ENCODE results near the gene DACH1. TPM values are rescaled to one million over a fixed set of nuclear protein-coding genes. Genes with fewer than 3 reads are reported as not detected.

Gene DACH1
- total RNA-seq, 2 donors from 2014 or later = 0.13 TPM; not detected in 1

- H3K4me3 Mint-ChIP-seq = no peak overlapping the region
- no peak for ATAC-seq
- H3K9me3 ChIP-seq (ENCODE audit: control insufficient read depth, low read length, poor library complexity, severe bottlenecking) = no peaks in the 10 kb centered on the region
Observed at GRCh38 chr13:71831716-71832115, 35.3 kb downstream of the DACH1 start.

GRCh38 chr13:71830736-71831135 is 36.3 kb downstream of the DACH1 start:
- H3K36me3 Mint-ChIP-seq (ENCODE audit: low read depth) = no peaks in the 10 kb centered on the region
- no peaks in the 10 kb centered on the region for H3K27me3 Mint-ChIP-seq
- no peak for ATAC-seq
- no peak overlapping the region for H3K4me3 Mint-ChIP-seq
- no peak overlapping the region for H3K27ac Mint-ChIP-seq
- H3K4me1 Mint-ChIP-seq = no peaks in the 10 kb centered on the region
- DNase-seq = no peak
- no peaks in the 10 kb centered on the region for H3K9me3 ChIP-seq (ENCODE audit: control insufficient read depth, low read length, poor library complexity, severe bottlenecking)

More at GRCh38 chr13:71831716-71832115, 35.3 kb downstream of the DACH1 start:
- Mint-ChIP-seq H3K36me3 (ENCODE audit: low read depth) (no peaks in the 10 kb centered on the region), H3K4me1 (no peaks in the 10 kb centered on the region), H3K27ac (no peak overlapping the region), H3K27me3 (no peaks in the 10 kb centered on the region)
- DNase-seq = no peak

GRCh38 chr13:71830323-71830722 is 36.7 kb downstream of the DACH1 start:
- Mint-ChIP-seq H3K27ac (no peak overlapping the region), H3K4me3 (no peak overlapping the region), H3K4me1 (no peaks in the 10 kb centered on the region), H3K27me3 (no peaks in the 10 kb centered on the region), H3K36me3 (ENCODE audit: low read depth) (no peaks in the 10 kb centered on the region)
- H3K9me3 ChIP-seq (ENCODE audit: control insufficient read depth, low read length, poor library complexity, severe bottlenecking) = no peaks in the 10 kb centered on the region
- ATAC-seq = no peak
- DNase-seq = no peak

- Mint-ChIP-seq H3K27me3 (no peaks in the 10 kb centered on the region), H3K4me3 (no peak overlapping the region), H3K36me3 (ENCODE audit: low read depth) (no peaks in the 10 kb centered on the region), H3K27ac (no peak overlapping the region), H3K4me1 (no peaks in the 10 kb centered on the region)
- DNase-seq (no peak), ATAC-seq (no peak)
- H3K9me3 ChIP-seq (ENCODE audit: control insufficient read depth, low read length, poor library complexity, severe bottlenecking) = no peaks in the 10 kb centered on the region
Observed at GRCh38 chr13:71829547-71829946, 37.5 kb downstream of the DACH1 start.

GRCh38 chr13:71828564-71828963 is 38.4 kb downstream of the DACH1 start:
- H3K9me3 ChIP-seq (ENCODE audit: control insufficient read depth, low read length, poor library complexity, severe bottlenecking) = no peaks in the 10 kb centered on the region
- H3K4me3 Mint-ChIP-seq = no peak overlapping the region

GRCh38 chr13:71828117-71828516 is 38.9 kb downstream of the DACH1 start:
- ATAC-seq = no peak
- no peaks in the 10 kb centered on the region for H3K4me1 Mint-ChIP-seq

More at GRCh38 chr13:71828564-71828963, 38.4 kb downstream of the DACH1 start:
- Mint-ChIP-seq H3K27me3 (no peaks in the 10 kb centered on the region), H3K4me1 (no peaks in the 10 kb centered on the region), H3K36me3 (ENCODE audit: low read depth) (no peaks in the 10 kb centered on the region), H3K27ac (no peak overlapping the region)
- DNase-seq (no peak), ATAC-seq (no peak)

GRCh38 chr13:71827241-71827640 is 39.8 kb downstream of the DACH1 start:
- Mint-ChIP-seq H3K27me3 (no peaks in the 10 kb centered on the region), H3K27ac (no peak overlapping the region), H3K4me3 (no peak overlapping the region), H3K4me1 (no peaks in the 10 kb centered on the region), H3K36me3 (ENCODE audit: low read depth) (no peaks in the 10 kb centered on the region)
- DNase-seq (no peak), ATAC-seq (no peak)
- H3K9me3 ChIP-seq (ENCODE audit: control insufficient read depth, low read length, poor library complexity, severe bottlenecking) = no peaks in the 10 kb centered on the region

More at GRCh38 chr13:71828117-71828516, 38.9 kb downstream of the DACH1 start:
- H3K9me3 ChIP-seq (ENCODE audit: control insufficient read depth, low read length, poor library complexity, severe bottlenecking) = no peaks in the 10 kb centered on the region
- Mint-ChIP-seq H3K27ac (no peak overlapping the region), H3K36me3 (ENCODE audit: low read depth) (no peaks in the 10 kb centered on the region), H3K27me3 (no peaks in the 10 kb centered on the region), H3K4me3 (no peak overlapping the region)
- no peak for DNase-seq

GRCh38 chr13:71820699-71821098 is 46.3 kb downstream of the DACH1 start:
- no peak overlapping the region for H3K4me3 Mint-ChIP-seq
- ATAC-seq (no peak), DNase-seq (no peak)
- no peaks in the 10 kb centered on the region for H3K27me3 Mint-ChIP-seq
- no peaks in the 10 kb centered on the region for H3K4me1 Mint-ChIP-seq
- no peaks in the 10 kb centered on the region for H3K36me3 Mint-ChIP-seq (ENCODE audit: low read depth)
- H3K27ac Mint-ChIP-seq = no peak overlapping the region
- no peaks in the 10 kb centered on the region for H3K9me3 ChIP-seq (ENCODE audit: control insufficient read depth, low read length, poor library complexity, severe bottlenecking)

- Mint-ChIP-seq H3K27me3 (no peaks in the 10 kb centered on the region), H3K36me3 (ENCODE audit: low read depth) (no peaks in the 10 kb centered on the region), H3K27ac (no peak overlapping the region), H3K4me1 (no peaks in the 10 kb centered on the region), H3K4me3 (no peak overlapping the region)
- H3K9me3 ChIP-seq (ENCODE audit: control insufficient read depth, low read length, poor library complexity, severe bottlenecking) = no peaks in the 10 kb centered on the region
- DNase-seq = no peak
- ATAC-seq = no peak
Observed at GRCh38 chr13:71817335-71817734, 49.7 kb downstream of the DACH1 start.

GRCh38 chr13:71814806-71815360 is 52.1 kb downstream of the DACH1 start:
- no peak overlapping the region for H3K4me3 Mint-ChIP-seq
- H3K9me3 ChIP-seq (ENCODE audit: control insufficient read depth, low read length, poor library complexity, severe bottlenecking) = no peaks in the 10 kb centered on the region
- DNase-seq (no peak), ATAC-seq (no peak)
- no peak overlapping the region for H3K27ac Mint-ChIP-seq
- no peaks in the 10 kb centered on the region for H3K4me1 Mint-ChIP-seq
- no peaks in the 10 kb centered on the region for H3K27me3 Mint-ChIP-seq
- no peaks in the 10 kb centered on the region for H3K36me3 Mint-ChIP-seq (ENCODE audit: low read depth)

GRCh38 chr13:71813187-71813586 is 53.8 kb downstream of the DACH1 start:
- Mint-ChIP-seq H3K36me3 (ENCODE audit: low read depth) (no peaks in the 10 kb centered on the region), H3K27ac (no peak overlapping the region), H3K4me3 (no peak overlapping the region), H3K27me3 (no peaks in the 10 kb centered on the region), H3K4me1 (no peaks in the 10 kb centered on the region)
- H3K9me3 ChIP-seq (ENCODE audit: control insufficient read depth, low read length, poor library complexity, severe bottlenecking) = no peaks in the 10 kb centered on the region
- DNase-seq (no peak), ATAC-seq (no peak)

- no peak for DNase-seq
- Mint-ChIP-seq H3K4me3 (no peak overlapping the region), H3K27ac (no peak overlapping the region)
Observed at GRCh38 chr13:71811344-71811743, 55.7 kb downstream of the DACH1 start.

GRCh38 chr13:71808708-71809107 is 58.3 kb downstream of the DACH1 start:
- Mint-ChIP-seq H3K27me3 (no peaks in the 10 kb centered on the region), H3K4me1 (no peaks in the 10 kb centered on the region), H3K4me3 (no peak overlapping the region), H3K36me3 (ENCODE audit: low read depth) (no peaks in the 10 kb centered on the region), H3K27ac (no peak overlapping the region)
- no peaks in the 10 kb centered on the region for H3K9me3 ChIP-seq (ENCODE audit: control insufficient read depth, low read length, poor library complexity, severe bottlenecking)
- ATAC-seq (no peak), DNase-seq (no peak)

More at GRCh38 chr13:71811344-71811743, 55.7 kb downstream of the DACH1 start:
- H3K9me3 ChIP-seq (ENCODE audit: control insufficient read depth, low read length, poor library complexity, severe bottlenecking) = no peaks in the 10 kb centered on the region
- Mint-ChIP-seq H3K4me1 (no peaks in the 10 kb centered on the region), H3K27me3 (no peaks in the 10 kb centered on the region), H3K36me3 (ENCODE audit: low read depth) (no peaks in the 10 kb centered on the region)
- ATAC-seq = no peak

GRCh38 chr13:71806886-71807285 is 60.1 kb downstream of the DACH1 start:
- Mint-ChIP-seq H3K4me3 (no peak overlapping the region), H3K27ac (no peak overlapping the region), H3K27me3 (no peaks in the 10 kb centered on the region), H3K4me1 (no peaks in the 10 kb centered on the region), H3K36me3 (ENCODE audit: low read depth) (no peaks in the 10 kb centered on the region)
- DNase-seq (no peak), ATAC-seq (no peak)
- no peaks in the 10 kb centered on the region for H3K9me3 ChIP-seq (ENCODE audit: control insufficient read depth, low read length, poor library complexity, severe bottlenecking)
